ENCODE data around the gene UBALD2.

Gene UBALD2

DNA sequence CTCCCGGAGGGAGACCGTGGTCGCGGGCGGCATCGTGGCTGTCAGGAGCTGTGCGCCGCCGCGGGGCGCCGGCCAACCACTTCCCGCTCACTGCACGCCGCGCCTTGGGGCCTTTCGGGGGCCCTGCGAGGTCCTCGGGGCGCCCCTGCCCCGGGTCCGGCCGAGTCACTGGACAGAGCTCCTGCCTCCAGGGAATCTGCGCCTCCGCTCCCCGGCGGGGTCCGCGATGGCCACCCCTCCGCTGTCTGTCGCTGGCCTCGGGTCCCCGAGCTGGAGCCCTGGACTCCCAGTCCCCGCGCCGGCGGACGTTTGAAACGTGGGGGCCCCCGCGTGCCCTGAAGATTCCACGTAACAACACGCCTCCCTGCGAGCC, 42.8 kb downstream of the UBALD2 start, which contains the start of gene QRICH2:
TSS of gene QRICH2 (minus strand) at position 311 of the 373 bp plus-strand sequence. CDS start at position 33, 278 bp downstream.
- peaks cover 3% of the 10 kb centered on the region for H3K4me1 ChIP-seq (ENCODE audit: control insufficient read depth, insufficient read depth, low read length)
- peaks cover 10 to 24% of the 10 kb centered on the region in 2 donors for H3K36me3 ChIP-seq (ENCODE audit: control insufficient read depth in 2 of 2, insufficient read depth in 2 of 2, low read length in 2 of 2)
- no peak within 1 kb of the TSS for H3K4me3 ChIP-seq (ENCODE audit: low read length in 2 of 2)

DNA sequence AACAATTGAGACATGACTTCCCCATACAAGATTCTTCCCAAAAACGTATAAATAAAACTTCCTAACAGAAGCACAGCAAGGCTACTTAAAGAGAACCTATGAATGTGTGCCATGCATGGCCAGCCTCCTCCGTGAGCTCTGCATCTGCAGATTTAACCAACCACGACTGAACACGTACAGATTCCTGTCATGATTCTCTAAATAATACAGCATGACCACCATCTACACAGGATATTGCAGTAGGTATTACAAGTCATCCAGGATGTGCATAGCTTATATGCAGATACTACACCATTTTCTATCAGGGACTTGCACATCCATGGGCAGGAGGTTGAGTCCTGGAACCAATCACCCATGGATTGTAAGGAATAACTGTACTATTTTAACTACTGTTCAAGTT, 44.3 kb downstream of the UBALD2 start:
- H3K27me3 ChIP-seq (ENCODE audit: control insufficient read depth in 1 of 2, insufficient read depth in 2 of 2, low read length in 2 of 2), result no peaks in the 10 kb centered on the region
- no peak overlapping the region for H3K27ac ChIP-seq (ENCODE audit: low read length)
- no peaks in the 10 kb centered on the region for H3K9me3 ChIP-seq (ENCODE audit: control insufficient read depth in 2 of 2, low read length in 2 of 2)
- peaks cover 2% of the 10 kb centered on the region for H3K4me1 ChIP-seq (ENCODE audit: control insufficient read depth, insufficient read depth, low read length)
- H3K4me3 ChIP-seq (ENCODE audit: low read length in 2 of 2), result no peak overlapping the region
- H3K9ac ChIP-seq (ENCODE audit: low read length in 2 of 2), result no peak overlapping the region
- H3K36me3 ChIP-seq (ENCODE audit: control insufficient read depth in 2 of 2, insufficient read depth in 2 of 2, low read length in 2 of 2), result peaks cover 20 to 33% of the 10 kb centered on the region in 2 donors

More for the DNA sequence above, 42.8 kb downstream of the UBALD2 start, which contains the start of gene QRICH2:
- Histone ChIP-seq H3K27me3 (ENCODE audit: control insufficient read depth in 1 of 2, insufficient read depth in 2 of 2, low read length in 2 of 2) (no peaks in the 10 kb centered on the region), H3K9me3 (ENCODE audit: control insufficient read depth in 2 of 2, low read length in 2 of 2) (no peaks in the 10 kb centered on the region), H3K27ac (ENCODE audit: low read length) (no peak within 1 kb of the TSS), H3K9ac (ENCODE audit: low read length in 2 of 2) (no peak within 1 kb of the TSS)

DNA sequence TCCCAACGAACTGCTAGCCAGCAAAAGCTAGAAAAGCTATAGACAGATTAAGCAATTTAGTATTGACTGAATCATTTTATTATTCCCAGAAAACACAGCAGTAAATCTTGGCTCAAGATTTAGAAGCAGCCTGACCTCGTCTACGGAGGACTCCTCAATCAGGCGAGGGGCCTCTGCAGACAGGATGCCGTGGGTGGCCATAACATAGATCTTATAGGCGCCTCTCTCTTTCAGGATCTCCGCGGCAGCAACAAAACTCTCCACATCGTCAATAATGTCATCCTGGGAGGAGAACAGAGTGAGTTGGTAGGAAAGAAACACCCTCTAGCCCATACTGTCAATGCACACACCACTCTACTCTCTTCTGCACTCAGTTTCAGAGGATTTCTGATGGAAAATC, 47.6 kb downstream of the UBALD2 start:
- no peak overlapping the region for H3K4me3 ChIP-seq (ENCODE audit: low read length in 2 of 2)
- H3K9ac ChIP-seq (ENCODE audit: low read length in 2 of 2), result no peak overlapping the region
- H3K36me3 ChIP-seq (ENCODE audit: control insufficient read depth in 2 of 2, insufficient read depth in 2 of 2, low read length in 2 of 2), result peaks cover 28 to 38% of the 10 kb centered on the region in 2 donors
- H3K27ac ChIP-seq (ENCODE audit: low read length), result no peak overlapping the region
- H3K27me3 ChIP-seq (ENCODE audit: control insufficient read depth in 1 of 2, insufficient read depth in 2 of 2, low read length in 2 of 2), result no peaks in the 10 kb centered on the region
- H3K4me1 ChIP-seq (ENCODE audit: control insufficient read depth, insufficient read depth, low read length), result no peaks in the 10 kb centered on the region
- no peaks in the 10 kb centered on the region for H3K9me3 ChIP-seq (ENCODE audit: control insufficient read depth in 2 of 2, low read length in 2 of 2)

DNA sequence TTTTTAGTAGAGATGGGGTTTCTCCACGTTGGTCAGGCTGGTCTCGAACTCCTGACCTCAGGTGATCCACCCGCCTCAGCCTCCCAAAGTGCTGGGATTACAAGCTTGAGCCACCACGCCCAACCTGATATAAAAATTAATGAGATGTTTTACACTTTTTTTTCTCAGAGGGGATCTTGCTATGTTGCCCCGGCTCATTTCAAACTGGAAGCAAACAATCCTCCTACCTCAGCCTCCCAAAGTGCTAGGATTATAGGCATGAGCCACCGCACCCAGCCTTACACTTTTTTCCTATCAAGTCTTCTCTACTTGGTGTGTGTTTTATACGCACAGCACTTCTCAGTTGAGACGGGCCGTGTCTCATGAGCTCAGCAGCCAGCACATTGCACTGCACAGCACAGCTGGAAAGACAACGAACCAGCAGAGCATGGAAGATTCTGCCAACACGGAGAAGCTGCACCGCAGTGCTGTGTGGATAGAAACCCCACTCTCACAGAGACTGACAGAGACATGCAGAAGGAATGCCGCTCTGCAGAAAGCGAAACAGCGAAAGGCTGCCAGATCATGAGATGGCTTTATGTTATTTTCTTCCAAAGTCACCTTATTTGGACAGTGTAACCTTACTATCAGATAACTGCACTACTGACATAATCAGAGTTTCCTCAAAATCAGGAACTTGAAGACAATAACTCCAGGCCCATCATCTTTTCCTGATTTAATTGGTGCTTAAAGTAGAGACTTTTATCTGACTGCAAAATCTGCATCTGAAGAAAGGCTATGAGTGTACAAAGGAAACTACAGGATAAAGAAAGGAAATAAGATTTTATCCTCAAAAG, 49.5 kb downstream of the UBALD2 start:
- Histone ChIP-seq H3K4me3 (ENCODE audit: low read length in 2 of 2) (no peak overlapping the region), H3K9me3 (ENCODE audit: control insufficient read depth in 2 of 2, low read length in 2 of 2) (no peaks in the 10 kb centered on the region), H3K27ac (ENCODE audit: low read length) (no peak overlapping the region), H3K4me1 (ENCODE audit: control insufficient read depth, insufficient read depth, low read length) (no peaks in the 10 kb centered on the region), H3K9ac (ENCODE audit: low read length in 2 of 2) (no peak overlapping the region), H3K27me3 (ENCODE audit: control insufficient read depth in 1 of 2, insufficient read depth in 2 of 2, low read length in 2 of 2) (no peaks in the 10 kb centered on the region), H3K36me3 (ENCODE audit: control insufficient read depth in 2 of 2, insufficient read depth in 2 of 2, low read length in 2 of 2) (peaks cover 31 to 39% of the 10 kb centered on the region in 2 donors)

DNA sequence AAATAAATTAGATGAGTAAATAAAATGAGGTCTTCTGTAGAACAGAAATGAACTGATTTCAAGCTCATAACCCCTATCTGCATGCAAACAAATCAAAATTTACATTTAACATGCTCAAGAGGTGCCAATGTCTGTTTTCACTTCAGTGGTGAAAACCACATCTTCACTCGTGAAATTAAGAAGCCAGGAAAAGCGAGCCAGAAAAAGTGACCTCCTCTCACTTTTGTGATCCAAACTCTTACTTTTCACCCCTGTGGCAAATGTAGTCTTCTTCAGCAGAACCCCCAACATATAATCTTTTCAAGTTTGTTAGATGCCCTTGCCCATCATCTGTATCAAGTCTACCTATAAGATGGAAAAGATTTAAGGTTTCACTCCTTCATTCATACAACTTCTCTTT, 52.4 kb downstream of the UBALD2 start:
- H3K27me3 ChIP-seq (ENCODE audit: control insufficient read depth in 1 of 2, insufficient read depth in 2 of 2, low read length in 2 of 2), result no peaks in the 10 kb centered on the region
- no peaks in the 10 kb centered on the region for H3K9me3 ChIP-seq (ENCODE audit: control insufficient read depth in 2 of 2, low read length in 2 of 2)
- no peaks in the 10 kb centered on the region for H3K4me1 ChIP-seq (ENCODE audit: control insufficient read depth, insufficient read depth, low read length)
- peaks cover 23 to 24% of the 10 kb centered on the region in 2 donors for H3K36me3 ChIP-seq (ENCODE audit: control insufficient read depth in 2 of 2, insufficient read depth in 2 of 2, low read length in 2 of 2)
- no peak overlapping the region for H3K4me3 ChIP-seq (ENCODE audit: low read length in 2 of 2)
- H3K9ac ChIP-seq (ENCODE audit: low read length in 2 of 2), result no peak overlapping the region
- H3K27ac ChIP-seq (ENCODE audit: low read length), result no peak overlapping the region

DNA sequence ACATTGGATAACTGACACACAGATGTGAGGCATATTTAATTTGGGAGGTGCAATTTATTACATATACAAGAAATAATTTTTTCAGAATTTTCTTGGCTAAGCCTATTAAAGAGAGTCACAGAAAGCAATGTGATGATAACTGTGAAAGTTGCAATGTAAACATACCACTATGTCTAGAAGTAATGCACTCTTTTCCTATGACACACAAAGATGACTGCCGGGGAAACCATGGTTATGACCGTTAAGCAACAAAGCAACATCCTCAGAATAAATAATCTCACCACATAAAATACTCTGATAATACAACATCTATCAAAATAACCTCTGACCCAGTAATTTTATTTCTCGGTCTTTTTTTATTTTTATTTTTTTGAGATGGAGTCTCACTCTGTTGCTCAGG, 53.4 kb downstream of the UBALD2 start:
- no peaks in the 10 kb centered on the region for H3K27me3 ChIP-seq (ENCODE audit: control insufficient read depth in 1 of 2, insufficient read depth in 2 of 2, low read length in 2 of 2)
- H3K9ac ChIP-seq (ENCODE audit: low read length in 2 of 2), result no peak overlapping the region
- H3K9me3 ChIP-seq (ENCODE audit: control insufficient read depth in 2 of 2, low read length in 2 of 2), result no peaks in the 10 kb centered on the region
- peaks cover 14 to 15% of the 10 kb centered on the region in 2 donors for H3K36me3 ChIP-seq (ENCODE audit: control insufficient read depth in 2 of 2, insufficient read depth in 2 of 2, low read length in 2 of 2)
- no peaks in the 10 kb centered on the region for H3K4me1 ChIP-seq (ENCODE audit: control insufficient read depth, insufficient read depth, low read length)
- H3K27ac ChIP-seq (ENCODE audit: low read length), result no peak overlapping the region
- no peak overlapping the region for H3K4me3 ChIP-seq (ENCODE audit: low read length in 2 of 2)

Measured in stomach smooth muscle (tissue), 2 donors.